H9 (cell line): ENCODE data around the gene PGM1. TPM values are rescaled to one million over a fixed set of nuclear protein-coding genes. Genes with fewer than 3 reads are reported as not detected.

Experiments used
- DNase-seq: peaks from one replicate; pipeline ENCODE4 v3.0.0-alpha.2; 2017
- H2AFZ ChIP-seq: one replicate; pipeline ENCODE4 v1.6.1; 2013; ENCODE audit warnings: mild to moderate bottlenecking, low read length, control low read depth, moderate library complexity
- H2AK5ac ChIP-seq: 2 replicates; pipeline ENCODE4 v1.6.1; 2013; ENCODE audit warnings: low read length, control low read depth, mixed read lengths; ENCODE audit not compliant: insufficient read length
- H2BK120ac ChIP-seq: one replicate; pipeline ENCODE4 v1.6.1; 2013; ENCODE audit warnings: low read depth, mild to moderate bottlenecking, low read length, control low read depth, inconsistent platforms; ENCODE audit not compliant: poor library complexity, severe bottlenecking
- H2BK12ac ChIP-seq: 2 replicates; pipeline ENCODE4 v1.6.1; 2013; ENCODE audit warnings: low read length, control low read depth, mixed read lengths, low read depth; ENCODE audit not compliant: insufficient read length
- H2BK15ac ChIP-seq: 2 replicates; pipeline ENCODE4 v1.6.1; 2013; ENCODE audit warnings: low read depth, low read length, control low read depth
- H2BK20ac ChIP-seq: one replicate; pipeline ENCODE4 v1.6.1; 2013; ENCODE audit warnings: low read depth, mild to moderate bottlenecking, low read length, control low read depth, inconsistent platforms; ENCODE audit not compliant: poor library complexity, severe bottlenecking
- H2BK5ac ChIP-seq: 2 replicates; pipeline ENCODE4 v1.6.1; 2013; ENCODE audit warnings: low read length, control low read depth, mixed read lengths; ENCODE audit not compliant: insufficient read length
- H3K14ac ChIP-seq: 2 replicates; pipeline ENCODE4 v1.6.1; 2013; ENCODE audit warnings: low read length, control low read depth; ENCODE audit not compliant: insufficient read depth
- H3K18ac ChIP-seq: 2 replicates; pipeline ENCODE4 v1.6.1; 2013; ENCODE audit warnings: low read depth, mild to moderate bottlenecking, mixed read lengths, low read length, control low read depth; ENCODE audit not compliant: insufficient read length
- H3K23ac ChIP-seq: 2 replicates; pipeline ENCODE4 v1.6.1; 2013; ENCODE audit warnings: low read length, control low read depth, mixed read lengths, low read depth; ENCODE audit not compliant: insufficient read length
- H3K23me2 ChIP-seq: 2 replicates; pipeline ENCODE4 v1.6.1; 2013; ENCODE audit warnings: low read depth, mild to moderate bottlenecking, mixed read lengths, low read length, control low read depth; ENCODE audit not compliant: insufficient read length, poor library complexity, severe bottlenecking
- H3K27ac ChIP-seq: 2 replicates; pipeline ENCODE4 v1.5.1; 2013; ENCODE audit warnings: low read length, control low read depth, mixed read lengths, low read depth; ENCODE audit not compliant: insufficient read length
- H3K27me3 ChIP-seq: 2 replicates; pipeline ENCODE4 v1.6.1; 2013; ENCODE audit warnings: low read length, control low read depth, inconsistent platforms; ENCODE audit not compliant: insufficient read depth
- H3K4ac ChIP-seq: 2 replicates; pipeline ENCODE4 v1.6.1; 2013; ENCODE audit warnings: low read depth, mild to moderate bottlenecking, control low read depth, inconsistent platforms, low read length, moderate library complexity
- H3K4me1 ChIP-seq: 2 replicates; pipeline ENCODE4 v1.6.1; 2013; ENCODE audit warnings: low read length, control low read depth, inconsistent platforms; ENCODE audit not compliant: insufficient read depth
- H3K4me2 ChIP-seq: 2 replicates; pipeline ENCODE4 v1.6.1; 2013; ENCODE audit warnings: low read length, control low read depth, mixed read lengths; ENCODE audit not compliant: insufficient read length, insufficient read depth
- H3K56ac ChIP-seq: 2 replicates; pipeline ENCODE4 v1.6.1; 2013; ENCODE audit warnings: low read depth, mild to moderate bottlenecking, mixed read lengths, low read length, control low read depth; ENCODE audit not compliant: insufficient read length
- H3K79me1 ChIP-seq: 2 replicates; pipeline ENCODE4 v1.6.1; 2013; ENCODE audit warnings: low read depth, mild to moderate bottlenecking, moderate library complexity, low read length, control low read depth, inconsistent platforms; ENCODE audit not compliant: insufficient read depth, poor library complexity, severe bottlenecking
- H3K79me2 ChIP-seq: 2 replicates; pipeline ENCODE4 v1.6.1; 2013; ENCODE audit warnings: low read length, control low read depth, inconsistent platforms; ENCODE audit not compliant: insufficient read depth
- H3K9ac ChIP-seq: 2 replicates; pipeline ENCODE4 v1.6.1; 2013; ENCODE audit warnings: low read length, control low read depth, mixed read lengths; ENCODE audit not compliant: insufficient read length; ENCODE audit errors: extremely low read depth
- H3K9me3 ChIP-seq: one replicate; pipeline ENCODE4 v1.6.1; 2013; ENCODE audit warnings: low read depth, low read length, inconsistent platforms; ENCODE audit not compliant: control insufficient read depth
- H3T11ph ChIP-seq: one replicate; pipeline ENCODE4 v1.6.1; 2013; ENCODE audit warnings: mild to moderate bottlenecking, low read length, control low read depth, inconsistent platforms
- H4K20me1 ChIP-seq: one replicate; pipeline ENCODE4 v1.6.1; 2013; ENCODE audit not compliant: control insufficient read depth, insufficient read length, insufficient read depth
- H4K5ac ChIP-seq: 2 replicates; pipeline ENCODE4 v1.6.1; 2013; ENCODE audit warnings: low read depth, mild to moderate bottlenecking, mixed read lengths, low read length, control low read depth; ENCODE audit not compliant: insufficient read length
- H4K8ac ChIP-seq: replicated peaks from 2 replicates; pipeline ENCODE4 v1.6.1; 2013; ENCODE audit warnings: low read length, control low read depth, mixed read lengths, low read depth; ENCODE audit not compliant: insufficient read length
- H4K91ac ChIP-seq: 2 replicates; pipeline ENCODE4 v1.6.1; 2013; ENCODE audit warnings: low read depth, mild to moderate bottlenecking, moderate library complexity, mixed read lengths, low read length, control low read depth; ENCODE audit not compliant: insufficient read length
- H3K27ac Mint-ChIP-seq, 3 experiments: 2 replicates in 2 of 3; 3 replicates in 1 of 3; pipeline ENCODE4 v1.8.0; 2020 to 2021; ENCODE audit warnings: mixed read lengths in 3 of 3, mild to moderate bottlenecking in 1 of 3, moderate library complexity in 1 of 3
- H3K27me3 Mint-ChIP-seq: 2 replicates; pipeline ENCODE4 v1.8.0; 2021; ENCODE audit warnings: low read depth, mild to moderate bottlenecking, moderate library complexity, mixed read lengths
- H3K36me3 Mint-ChIP-seq, 3 experiments: 2 replicates in 2 of 3; 3 replicates in 1 of 3; pipeline ENCODE4 v1.8.0; 2020 to 2021; ENCODE audit warnings: low read depth in 3 of 3, mixed read lengths in 3 of 3; ENCODE audit not compliant: insufficient read depth in 1 of 3
- H3K4me1 Mint-ChIP-seq, 2 experiments: 2 replicates each; pipeline ENCODE4 v1.8.0; 2020; ENCODE audit warnings: mixed read lengths in 2 of 2
- H3K4me3 Mint-ChIP-seq, 2 experiments: 2 replicates in 1 of 2; 3 replicates in 1 of 2; pipeline ENCODE4 v1.8.0; 2020 to 2021; ENCODE audit warnings: mild to moderate bottlenecking in 2 of 2, mixed read lengths in 2 of 2, moderate library complexity in 1 of 2
- H3K9me3 Mint-ChIP-seq, 2 experiments: 2 replicates in 1 of 2; 3 replicates in 1 of 2; pipeline ENCODE4 v1.8.0; 2020; ENCODE audit warnings: mild to moderate bottlenecking in 2 of 2, mixed read lengths in 2 of 2, moderate library complexity in 1 of 2
- CTCF ChIP-seq: fragments of 200-600 bp; sonication (generic); conservative IDR thresholded peaks from 3 replicates; pipeline ENCODE4 v1.8.0; 2021; ENCODE audit warnings: antibody characterized with exemption, mild to moderate bottlenecking
- WGBS: extraction: QIAGEN DNeasy Blood & Tissue Kit; methylation state at CpG from one replicate; pipeline ENCODE4 v1.1.7; 2013; ENCODE audit warnings: missing lambda C conversion rate, low lambda C conversion rate, mixed read lengths; ENCODE audit not compliant: insufficient read length; ENCODE audit errors: extremely low coverage; 5-methylcytosine and 5-hydroxymethylcytosine counted together
- total RNA-seq: library from RNA; stranded (reverse); gene quantifications from 2 replicates; pipeline ENCODE4 v1.2.1, GENCODE V29; 2021

The PGM1 gene
- total RNA-seq, 1 experiment from 2014 or later: 56.4 TPM

- peaks cover 2% of the 10 kb centered on the region; the same call in 1 of the 2 replicates for H3K27me3 Mint-ChIP-seq
Measured at GRCh38 chr1:63709267-63709828, 116.1 kb downstream of the PGM1 start.

More at GRCh38 chr1:63709267-63709828, 116.1 kb downstream of the PGM1 start:
- no peaks in the 10 kb centered on the region for H3K79me2 ChIP-seq
- H3K23me2 ChIP-seq: no peaks in the 10 kb centered on the region
- H2AK5ac ChIP-seq: no peak overlapping the region
- H3T11ph ChIP-seq: no peak overlapping the region
- no peak for TF ChIP-seq CTCF
- no peaks in the 10 kb centered on the region; the same call in 1 of the 2 replicates for H3K27me3 ChIP-seq
- no peak overlapping the region for H4K91ac ChIP-seq
- Mint-ChIP-seq H3K36me3 (no peaks in the 10 kb centered on the region), H3K4me3 (no peak overlapping the region), H3K27ac (no peak overlapping the region), H3K4me1 (peaks cover 7 to 9% of the 10 kb centered on the region in 2 experiments), H3K9me3 (no peaks in the 10 kb centered on the region)
- H3K9ac ChIP-seq: no peak overlapping the region
- H4K5ac ChIP-seq: no peak overlapping the region
- H2BK120ac ChIP-seq: no peak overlapping the region
- no peak overlapping the region for H2BK12ac ChIP-seq
- no peak overlapping the region for H2BK15ac ChIP-seq
- no peaks in the 10 kb centered on the region for H4K20me1 ChIP-seq
- H3K18ac ChIP-seq: no peak overlapping the region
- no peak overlapping the region for H3K56ac ChIP-seq
- no peaks in the 10 kb centered on the region for H3K9me3 ChIP-seq
- no peak for DNase-seq
- no peak overlapping the region for H4K8ac ChIP-seq
- no peak overlapping the region for H3K4me2 ChIP-seq
- no peak overlapping the region for H3K4ac ChIP-seq
- no peak overlapping the region for H2AFZ ChIP-seq
- 0 out of 2 replicates have a peak, but pooled peaks cover 2% of the 10 kb centered on the region for H3K4me1 ChIP-seq
- no peak overlapping the region for H3K14ac ChIP-seq
- H3K79me1 ChIP-seq: no peaks in the 10 kb centered on the region
- no peak overlapping the region for H2BK20ac ChIP-seq
- WGBS: no CpG with 5 or more reads among the region's 9 CpGs
- no peak overlapping the region for H3K27ac ChIP-seq
- no peak overlapping the region for H2BK5ac ChIP-seq
- no peak overlapping the region for H3K23ac ChIP-seq

Other genes with a start within 250 kb of the PGM1 start
- 21.4 and 21.9 TPM in 2 replicates for gene ALG6, start 225.8 kb upstream of the PGM1 start, total RNA-seq
- 46.6 and 47.2 TPM in 2 replicates for gene ITGB3BP, start 70.2 kb upstream of the PGM1 start, total RNA-seq
- gene EFCAB7, start 69.9 kb upstream of the PGM1 start, total RNA-seq: 3.0 and 4.2 TPM in 2 replicates
- gene ROR1, start 180.6 kb downstream of the PGM1 start, total RNA-seq: 75.9 and 76.4 TPM in 2 replicates